ENCODE data around the gene NUP153.

The NUP153 gene

DNA sequence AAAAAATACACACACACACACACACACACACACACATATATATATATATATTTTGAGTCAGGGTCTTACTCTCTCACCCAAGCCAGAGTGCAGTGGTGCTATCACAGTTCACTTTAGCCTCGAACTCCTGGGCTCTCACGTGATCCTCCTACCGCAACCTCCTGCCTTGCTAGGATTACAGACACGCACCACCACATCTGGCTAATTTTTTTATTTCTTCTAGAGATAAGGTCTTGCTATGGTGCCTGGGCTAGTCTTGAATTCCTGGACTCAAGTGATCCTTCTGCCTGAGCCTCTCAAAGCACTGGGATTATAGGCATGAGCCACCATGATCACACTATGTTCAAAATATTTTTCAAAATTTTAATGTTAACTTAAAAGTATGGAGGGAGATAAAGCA lies 43.5 kb downstream of the NUP153 start:
- DNase-seq (ENCODE audit: low read depth in 2 of 2), result no peak

DNA sequence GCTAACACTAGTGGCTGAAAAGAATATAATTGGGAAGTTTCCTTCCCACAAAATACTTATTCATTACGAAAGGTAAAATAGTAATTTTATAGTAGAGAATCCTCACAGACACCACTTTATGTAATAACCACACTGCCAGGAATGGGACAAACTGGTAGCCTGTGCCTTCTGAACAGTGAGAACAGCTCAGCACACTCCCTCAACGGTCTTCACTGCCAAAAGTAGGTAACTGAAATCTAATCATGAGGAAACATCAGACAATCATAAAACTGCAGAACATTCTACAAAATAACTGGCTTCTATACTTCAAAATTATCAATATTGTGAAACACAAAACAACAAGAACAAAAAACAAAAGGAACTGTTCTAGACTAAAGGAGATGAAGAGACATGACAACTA lies 44.1 kb downstream of the NUP153 start:
- no peak for DNase-seq (ENCODE audit: low read depth in 2 of 2)

DNA sequence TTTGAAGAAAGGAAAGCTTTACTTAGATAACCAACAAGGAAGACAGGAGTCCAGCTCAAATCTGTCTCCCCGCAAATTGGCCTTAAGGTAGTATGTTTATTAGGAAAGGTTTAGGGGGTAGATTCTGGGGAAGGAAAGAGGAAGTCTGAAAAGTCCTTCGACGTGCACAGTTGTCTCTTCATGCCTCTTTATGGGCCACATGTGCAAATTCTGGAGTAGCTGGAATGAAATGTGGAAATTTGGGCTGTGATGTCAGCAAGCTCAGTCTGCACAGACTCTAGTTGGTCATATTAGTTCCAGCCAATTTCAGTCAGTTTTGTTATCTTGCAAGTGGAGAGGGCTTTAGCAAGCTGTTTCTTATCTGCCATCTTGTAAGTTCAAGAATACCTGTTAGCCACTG lies 50.1 kb downstream of the NUP153 start:
- no peak for DNase-seq (ENCODE audit: low read depth in 2 of 2)

DNA sequence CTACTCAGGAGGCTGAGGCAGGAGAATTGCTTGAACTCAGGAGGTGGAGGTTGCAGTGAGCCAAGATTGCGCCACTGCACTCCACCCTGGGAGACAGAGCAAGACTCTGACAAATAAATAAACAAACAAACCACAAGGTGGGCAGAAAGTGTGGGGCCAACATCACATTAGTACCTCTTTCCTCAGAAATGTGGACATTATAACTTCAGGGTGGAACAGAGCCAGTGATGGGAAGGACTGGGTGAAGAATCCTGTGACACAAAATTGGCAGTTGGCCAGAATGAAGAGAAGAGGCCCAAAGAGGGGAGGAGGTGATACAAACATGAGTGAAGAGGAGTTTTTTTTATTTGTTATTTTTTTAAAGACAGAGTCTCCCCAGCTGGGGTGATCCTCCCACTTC lies 50.6 kb downstream of the NUP153 start:
- DNase-seq (ENCODE audit: low read depth in 2 of 2), result no peak

DNA sequence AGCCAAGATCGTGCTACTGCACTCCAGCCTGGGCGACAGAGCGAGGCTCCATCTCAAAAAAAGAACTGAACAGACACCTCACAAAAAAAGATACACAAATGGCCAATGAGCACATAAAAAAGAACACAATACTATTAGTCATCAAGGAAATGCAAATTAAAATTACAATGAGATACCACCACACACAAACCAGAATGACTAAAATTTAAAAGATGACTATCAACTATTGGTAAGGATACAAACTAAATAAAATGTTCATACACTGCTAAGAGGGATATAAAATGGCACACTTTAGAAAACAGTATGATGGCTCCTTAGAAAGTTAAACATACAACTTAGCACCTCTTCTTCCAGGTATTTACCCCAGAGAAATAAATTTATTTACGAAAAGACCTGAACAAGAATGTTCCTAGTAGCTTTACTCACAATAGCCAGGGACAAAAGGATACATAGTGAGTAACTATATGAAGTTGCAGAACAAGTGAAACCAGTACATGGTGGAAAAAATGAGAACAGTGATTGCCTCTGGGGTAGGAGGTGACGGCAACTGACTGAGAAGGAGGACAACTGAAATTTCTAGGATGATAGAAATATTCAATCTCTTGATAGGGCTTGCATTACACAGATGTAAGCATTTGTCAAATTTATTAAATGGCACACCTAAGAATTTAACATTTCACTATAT lies 53.4 kb downstream of the NUP153 start:
- no peak for DNase-seq (ENCODE audit: low read depth in 2 of 2)

DNA sequence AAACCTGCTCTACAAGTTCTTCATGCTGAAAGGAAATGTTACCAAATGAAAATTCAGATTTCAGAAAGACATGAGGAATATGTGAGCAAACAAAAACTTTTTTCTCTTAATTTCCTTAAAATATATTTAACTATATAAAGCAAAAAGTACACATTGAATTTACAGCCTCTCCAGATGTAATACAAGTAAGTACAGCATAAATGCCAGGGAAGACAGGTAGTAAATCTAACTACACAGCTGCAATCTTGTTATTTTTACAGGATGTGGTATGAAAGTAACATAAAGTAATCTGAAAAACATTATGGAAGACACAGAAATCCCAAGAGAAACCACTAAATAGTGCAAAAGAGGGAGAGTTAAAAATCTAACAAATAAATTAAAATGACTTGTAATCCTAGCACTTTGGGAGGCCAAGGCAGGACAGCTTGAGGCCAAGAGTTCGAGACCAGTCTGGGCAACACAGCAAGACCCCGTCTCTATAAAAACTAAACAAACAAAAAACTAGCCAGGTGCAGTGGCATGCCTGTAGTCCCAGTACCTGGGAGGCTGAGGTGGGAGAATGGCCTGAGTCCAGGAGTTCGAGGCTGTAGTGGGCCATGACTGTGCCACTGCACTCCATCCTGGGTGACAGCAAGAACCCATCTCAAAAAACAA lies 55.9 kb downstream of the NUP153 start:
- no peak for DNase-seq (ENCODE audit: low read depth in 2 of 2)

DNA sequence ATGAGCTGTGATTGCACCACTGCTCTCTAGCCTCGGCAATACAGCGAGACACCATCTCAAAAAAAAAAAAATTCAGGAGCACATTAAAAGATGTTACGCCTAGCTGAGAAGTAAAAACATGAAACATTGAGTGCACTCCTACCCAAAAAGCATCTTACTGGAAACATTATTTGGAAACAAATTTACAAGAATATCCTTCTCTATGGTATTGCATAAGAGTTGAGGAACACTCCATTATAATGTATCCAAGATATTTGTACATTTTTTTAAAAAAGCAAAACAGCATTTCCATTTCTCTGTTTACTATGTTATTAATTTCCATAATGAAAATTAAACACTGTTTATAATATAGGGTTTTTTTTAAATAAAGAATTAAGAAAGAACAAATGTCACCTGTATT lies 58.0 kb downstream of the NUP153 start:
- no peak for DNase-seq (ENCODE audit: low read depth in 2 of 2)

DNA sequence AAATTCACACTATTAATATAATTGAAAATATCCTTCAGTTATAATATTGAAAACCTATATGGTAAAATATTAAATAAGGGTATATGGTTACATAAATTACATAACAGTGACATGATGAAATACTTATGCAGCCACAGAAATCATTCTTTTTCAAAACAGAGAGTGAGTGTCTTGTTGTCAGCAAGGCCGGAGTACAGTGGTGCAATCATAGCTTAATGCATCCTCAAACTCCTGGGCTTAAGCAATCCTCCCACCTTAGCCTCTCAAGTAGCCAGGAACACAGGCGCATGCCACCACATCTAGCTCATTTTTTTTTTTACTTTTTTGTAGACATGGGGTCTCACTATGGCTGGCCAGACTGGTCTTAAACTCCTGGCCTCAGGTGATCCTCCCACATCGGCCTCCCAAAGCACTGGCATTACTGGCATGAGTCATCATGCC lies 66.2 kb downstream of the NUP153 start:
- no peak for DNase-seq (ENCODE audit: low read depth in 2 of 2)

DNA sequence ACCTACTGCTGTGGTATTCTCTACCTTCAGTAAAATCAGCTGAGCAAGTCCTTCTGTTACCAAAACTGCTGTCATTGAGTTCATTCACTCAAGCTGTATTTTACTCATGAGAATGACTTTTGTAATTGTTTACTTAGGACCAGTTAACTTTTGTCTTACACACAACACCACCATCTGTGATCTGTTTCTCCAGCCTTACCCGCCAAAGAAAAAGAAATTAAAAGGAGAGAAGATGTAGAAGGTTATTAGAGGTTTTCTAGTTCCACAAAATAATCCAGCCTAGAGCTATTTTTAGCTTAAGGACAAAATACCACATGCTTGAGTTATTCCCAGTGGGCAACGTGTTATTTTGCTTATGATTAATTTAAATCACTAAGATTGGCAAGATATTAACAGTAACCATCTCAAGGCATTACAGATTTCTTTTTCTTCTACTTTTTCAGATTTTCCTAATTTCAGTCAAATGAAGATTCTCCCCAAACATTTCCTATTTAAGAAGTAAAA lies 68.5 kb downstream of the NUP153 start:
- no peak for DNase-seq (ENCODE audit: low read depth in 2 of 2)

DNA sequence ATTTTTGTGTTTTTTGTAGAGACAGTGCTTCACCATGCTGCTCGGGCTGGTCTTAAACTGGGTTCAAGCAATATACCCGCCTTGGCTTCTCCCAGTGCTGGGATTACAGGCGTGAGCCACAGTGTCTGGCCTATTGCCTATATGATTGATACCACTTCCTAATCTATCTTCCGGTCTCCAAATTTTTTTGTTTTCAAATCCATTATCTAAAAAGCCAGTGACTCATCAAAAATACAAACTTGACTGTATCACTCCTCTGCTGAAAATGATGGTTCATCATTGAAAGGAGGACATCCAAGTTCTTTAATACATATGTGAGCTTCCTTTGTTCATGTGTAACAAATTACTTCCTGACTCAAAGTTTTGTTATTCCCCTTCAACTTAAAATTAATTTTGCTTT lies 71.2 kb downstream of the NUP153 start:
- no peak for DNase-seq (ENCODE audit: low read depth in 2 of 2)

DNA sequence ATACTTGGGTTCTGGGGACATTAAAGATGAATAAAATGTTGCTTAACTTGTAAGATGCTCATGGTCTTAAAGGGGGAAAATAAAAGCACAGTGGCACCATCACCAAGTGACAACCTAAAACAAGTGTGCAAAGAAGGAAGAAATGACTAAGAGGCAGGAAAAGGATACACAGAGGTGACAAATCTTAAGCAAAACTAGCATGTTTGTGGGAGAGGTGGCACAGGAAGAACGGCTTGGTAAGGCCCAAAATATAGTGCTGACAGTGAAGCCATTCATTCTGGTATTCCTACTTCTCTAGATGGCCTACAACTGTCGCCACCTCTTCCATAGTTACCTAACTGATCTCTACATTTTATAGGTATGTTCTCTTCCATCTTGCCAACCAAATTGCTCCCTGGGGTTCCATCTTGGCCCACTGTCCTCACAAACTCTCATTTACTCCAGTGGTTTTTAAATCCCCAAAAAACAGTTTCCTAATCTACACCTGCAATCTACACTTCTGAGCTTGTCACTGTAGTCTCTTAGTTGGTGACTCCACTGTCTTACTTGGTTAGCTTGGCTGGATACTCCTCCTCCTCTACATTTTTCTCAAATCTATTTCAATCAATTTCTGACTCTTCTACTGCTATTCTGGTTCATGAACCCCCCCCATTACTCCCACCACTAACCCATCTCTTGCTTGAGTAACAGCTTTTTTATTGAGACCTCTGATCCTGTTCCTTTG lies 73.1 kb downstream of the NUP153 start:
- DNase-seq (ENCODE audit: low read depth in 2 of 2), result no peak

DNA sequence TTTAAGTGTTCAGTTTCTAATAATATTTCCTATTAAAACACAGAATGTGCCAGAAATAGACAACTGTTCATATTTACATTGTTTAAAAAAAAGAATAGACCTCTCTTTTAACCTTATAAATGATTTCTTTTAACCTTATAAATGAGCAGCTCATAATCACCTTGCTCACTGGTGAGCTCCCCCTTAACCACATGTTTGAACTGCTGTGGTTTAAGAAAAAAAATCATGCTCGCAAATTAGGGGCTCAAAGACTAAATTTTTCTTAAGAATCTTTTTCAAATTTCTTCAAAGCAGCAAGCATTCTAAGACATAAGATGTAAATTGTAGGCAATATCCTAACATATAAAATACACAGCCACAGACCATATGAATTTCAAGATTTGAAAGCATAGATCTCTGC lies 73.8 kb downstream of the NUP153 start:
- no peak for DNase-seq (ENCODE audit: low read depth in 2 of 2)

DNA sequence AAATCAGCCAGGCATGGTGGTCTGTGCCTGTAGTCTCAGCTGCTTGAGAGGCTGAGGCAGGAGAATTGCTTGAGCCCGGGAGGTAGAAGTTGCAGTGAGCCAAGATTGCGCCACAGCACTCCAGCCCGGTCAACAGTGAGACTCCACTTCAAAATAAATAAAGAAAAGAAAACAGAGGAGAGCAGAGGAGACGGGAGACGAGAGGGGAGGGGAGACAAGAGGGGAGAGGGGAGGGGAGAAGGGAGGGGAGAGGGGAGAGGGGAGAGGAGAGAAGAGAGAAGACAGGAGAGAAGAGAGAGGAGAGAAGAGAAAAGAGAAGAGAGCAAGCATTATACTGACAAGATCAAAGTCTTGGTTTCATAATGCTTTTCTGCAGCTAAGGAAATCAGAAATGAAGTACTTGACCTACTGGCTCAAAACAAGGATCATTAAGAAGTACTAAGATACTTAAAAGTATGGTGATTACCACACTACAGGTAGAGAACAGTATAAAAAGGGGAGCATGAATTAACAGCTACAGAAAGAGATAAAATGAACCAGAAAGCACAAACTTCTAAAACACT lies 76.1 kb downstream of the NUP153 start:
- no peak for DNase-seq (ENCODE audit: low read depth in 2 of 2)

DNA sequence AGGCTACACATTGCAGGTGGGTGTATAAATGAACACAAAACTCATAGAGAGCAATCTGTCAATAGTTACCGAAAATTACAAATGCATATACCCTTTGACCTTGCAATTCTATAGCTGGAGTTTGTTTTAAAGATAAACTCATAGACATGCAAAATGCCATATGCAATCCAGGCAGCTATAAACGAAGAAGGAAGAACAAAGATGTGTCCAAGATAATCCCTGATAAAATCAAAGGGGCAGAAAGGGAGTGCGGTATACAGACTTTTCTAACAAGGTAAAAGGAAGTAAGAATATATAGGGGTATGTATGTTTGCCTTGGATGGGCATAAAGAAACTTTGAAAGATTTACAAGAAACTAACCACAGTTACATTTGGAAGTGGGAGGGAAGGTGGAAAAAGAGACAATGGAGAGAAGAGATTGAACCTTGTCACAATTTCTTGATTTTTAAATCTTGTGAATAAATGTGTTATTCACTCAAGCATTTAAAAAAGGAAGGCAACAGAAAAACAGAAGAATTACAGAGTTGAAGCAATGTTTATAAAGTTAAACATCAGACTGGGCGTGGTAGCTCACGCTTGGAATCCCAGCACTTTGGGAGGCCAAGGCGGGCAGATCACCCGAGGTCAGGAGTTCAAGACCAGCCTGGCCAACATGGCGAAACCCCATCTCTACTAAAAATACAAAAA lies 76.8 kb downstream of the NUP153 start:
- DNase-seq (ENCODE audit: low read depth in 2 of 2), result no peak

DNA sequence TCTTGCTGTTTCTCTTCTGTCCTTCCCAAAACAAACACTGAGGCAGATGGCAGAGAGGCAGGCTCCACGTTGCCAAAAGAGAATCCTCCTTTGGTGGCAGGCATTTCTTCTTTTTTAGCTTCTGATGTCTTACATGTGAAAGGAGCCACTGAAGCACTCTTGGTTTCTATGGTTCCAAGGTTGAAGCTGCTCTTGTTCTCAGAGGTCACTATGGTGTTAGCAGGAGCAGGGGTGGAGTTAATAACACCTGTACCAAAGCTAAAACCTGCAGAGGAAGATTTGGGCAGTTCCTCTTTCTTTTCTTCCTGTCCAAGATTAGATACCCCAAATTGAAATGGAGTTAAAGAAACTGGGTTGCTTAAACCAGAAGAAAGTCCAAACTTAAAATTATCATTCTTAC lies 77.9 kb downstream of the NUP153 start:
- no peak for DNase-seq (ENCODE audit: low read depth in 2 of 2)

DNA sequence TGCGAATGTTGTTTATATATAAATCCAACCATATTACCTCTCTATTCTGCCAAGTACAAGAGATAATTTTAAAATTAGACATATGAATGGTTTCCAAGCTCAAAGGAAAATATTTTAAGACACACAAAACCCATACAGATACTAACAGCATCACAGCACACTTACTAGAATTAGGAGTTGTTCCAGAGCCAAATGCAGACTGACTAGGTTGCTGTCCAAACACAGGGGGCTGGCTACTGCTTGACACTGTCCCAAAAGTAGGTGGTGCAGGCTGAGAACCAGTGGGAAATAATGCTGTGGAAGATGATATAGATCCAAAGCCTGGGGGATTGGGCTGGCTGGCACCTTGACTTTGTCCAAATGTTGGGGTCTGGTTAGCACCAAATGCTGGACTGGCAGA lies 82.3 kb downstream of the NUP153 start:
- DNase-seq (ENCODE audit: low read depth in 2 of 2), result no peak

DNA sequence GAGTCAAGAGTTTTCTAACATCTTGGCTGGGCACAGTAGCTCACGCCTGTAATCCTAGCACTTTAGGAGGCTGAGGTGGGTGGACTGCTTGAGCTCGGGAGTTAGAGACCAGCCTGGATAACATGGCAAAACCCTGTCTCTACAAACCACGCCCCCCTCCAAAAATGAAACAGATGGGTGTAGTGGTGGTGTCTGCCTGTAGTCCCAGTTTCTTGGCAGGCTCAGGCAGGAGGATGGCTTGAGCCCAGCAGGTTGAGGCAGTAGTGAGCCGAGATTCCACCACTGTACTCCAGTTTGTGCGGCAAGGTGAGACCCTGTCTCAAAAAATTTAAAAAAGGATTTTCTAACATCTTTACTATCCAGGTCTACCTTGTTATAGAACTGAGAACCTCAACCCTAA lies 84.6 kb downstream of the NUP153 start:
- no peak for DNase-seq (ENCODE audit: low read depth in 2 of 2)

DNA sequence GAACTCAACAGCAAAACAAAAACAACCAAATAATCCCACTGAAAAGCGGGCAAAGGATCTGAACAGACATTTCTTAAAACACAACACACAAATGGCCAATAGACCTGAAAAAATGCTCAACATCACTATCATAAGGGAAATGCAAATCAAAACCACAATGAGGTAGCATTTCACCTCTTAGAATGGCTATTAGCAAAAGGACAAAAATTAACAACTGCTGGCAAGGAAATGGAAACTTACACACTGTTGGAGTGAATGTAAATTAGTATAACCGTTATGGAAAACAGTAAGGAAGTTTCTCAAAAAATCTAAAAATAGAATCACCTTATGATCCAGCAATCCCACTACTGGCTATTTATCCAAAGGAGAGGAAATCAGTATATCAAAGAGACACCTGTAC lies 85.7 kb downstream of the NUP153 start:
- DNase-seq (ENCODE audit: low read depth in 2 of 2), result no peak

DNA sequence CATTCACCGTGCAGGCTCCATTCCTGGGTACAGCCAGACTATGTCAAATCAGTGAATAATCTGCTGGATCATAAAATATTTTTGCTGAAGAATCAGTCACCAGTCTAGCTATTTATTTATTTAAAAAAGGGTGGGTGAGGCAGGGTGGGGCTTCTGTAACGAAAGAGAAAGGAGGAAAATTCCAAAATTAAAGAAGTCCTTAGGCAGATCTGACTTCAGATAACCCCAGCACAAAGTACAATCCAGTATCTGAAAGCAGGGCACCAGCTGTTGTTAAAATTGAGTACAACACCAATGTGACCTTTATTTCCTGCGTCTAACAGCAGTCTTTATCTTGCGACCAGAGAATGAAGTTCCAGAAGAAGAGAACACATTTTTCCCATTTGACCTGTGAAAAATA lies 90.9 kb downstream of the NUP153 start:
- DNase-seq (ENCODE audit: low read depth in 2 of 2), result no peak

DNA sequence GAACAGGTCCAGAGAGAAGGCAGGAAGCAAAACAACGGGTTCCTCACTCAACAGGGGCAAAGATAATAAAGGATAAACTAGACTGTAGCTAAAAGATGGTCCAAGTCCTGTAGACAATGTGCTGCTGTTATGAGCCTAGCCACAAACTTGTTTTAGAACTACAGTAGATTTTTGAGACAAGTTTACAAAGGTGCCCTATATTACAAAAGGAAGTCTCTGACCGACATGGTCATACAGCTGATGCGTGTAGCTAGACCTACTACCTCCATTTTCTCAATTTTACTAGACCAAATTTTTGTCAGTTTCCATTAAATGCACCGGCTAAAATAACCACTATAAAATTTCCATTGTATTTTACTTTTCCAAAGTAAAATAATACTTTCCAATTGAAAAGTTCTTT lies 94.7 kb downstream of the NUP153 start:
- DNase-seq (ENCODE audit: low read depth in 2 of 2), result no peak

DNA sequence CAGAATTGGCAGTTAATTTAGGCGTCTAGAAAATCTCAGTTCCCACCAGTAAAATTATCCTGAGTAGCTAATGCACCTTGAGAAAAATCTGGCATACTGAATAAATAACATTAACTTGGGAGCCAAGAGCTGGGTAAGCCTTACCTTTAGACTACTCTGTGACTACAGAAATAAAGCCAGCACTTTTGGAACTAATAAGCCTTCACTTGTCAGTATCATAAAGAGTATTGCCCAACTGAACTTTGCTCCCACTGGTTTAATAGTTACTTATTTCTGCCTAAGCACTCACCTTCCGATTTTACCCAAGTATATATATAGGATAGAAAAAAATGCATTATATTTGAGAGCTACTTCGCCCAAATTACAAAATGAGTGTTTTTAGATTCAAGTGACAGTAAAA lies 95.9 kb downstream of the NUP153 start:
- no peak for DNase-seq (ENCODE audit: low read depth in 2 of 2)

DNA sequence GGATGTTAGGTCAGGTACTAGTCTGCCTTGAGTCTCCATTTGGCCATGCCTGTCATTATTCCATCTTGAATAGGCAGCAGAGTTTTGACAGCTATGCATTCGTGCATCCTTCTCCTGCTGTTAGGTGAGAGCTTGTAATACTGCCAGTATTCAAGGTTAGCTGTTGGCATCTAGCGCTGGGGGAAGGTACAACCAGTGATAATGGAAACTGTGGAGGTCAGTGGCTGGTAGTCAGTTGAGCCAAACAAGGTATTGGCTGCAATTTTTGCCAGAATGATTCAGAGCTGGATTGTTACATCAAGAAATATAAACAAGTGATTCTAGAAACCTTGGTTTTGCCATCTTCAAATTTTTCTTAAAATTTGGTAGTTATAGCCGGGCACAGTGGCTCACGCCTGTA lies 100.1 kb downstream of the NUP153 start:
- DNase-seq (ENCODE audit: low read depth in 2 of 2), result no peak
